ENCODE results near the gene ANAPC2. TPM values are rescaled to one million over a fixed set of nuclear protein-coding genes. Genes with fewer than 3 reads are reported as not detected.

Gene ANAPC2
- total RNA-seq, 1 donor from 2014 or later: 73.2 TPM

GRCh38 chr9:137200311-137201204, 12.2 kb upstream of the ANAPC2 start, which contains the start of gene TPRN:
Gene TPRN, minus strand, starts transcription at chr9:137200741. Its CDS starts 30 bp downstream, at chr9:137200711.
- TF ChIP-seq CTCF (IDR thresholded peaks at IDR 0.05; ENCODE audit: unreplicated experiment): no peak
- H3K27me3 Mint-ChIP-seq: no peaks in the 10 kb centered on the region
- H3K9me3 Mint-ChIP-seq (ENCODE audit: low read depth): no peaks in the 10 kb centered on the region
- peak; percentile 98 for DNase-seq (ENCODE audit: low spot score, unreplicated experiment)
- H3K36me3 Mint-ChIP-seq (ENCODE audit: insufficient read depth): no peaks in the 10 kb centered on the region
- peaks cover 26% of the 10 kb centered on the region for H3K4me1 Mint-ChIP-seq (ENCODE audit: low read depth)
- peak within 1 kb of the TSS; percentile 82 for H3K4me3 Mint-ChIP-seq (ENCODE audit: low read depth)
- H3K27ac Mint-ChIP-seq: peak within 1 kb of the TSS; percentile 85

- no peaks in the 10 kb centered on the region for H3K36me3 Mint-ChIP-seq (ENCODE audit: insufficient read depth)
- TF ChIP-seq CTCF (IDR thresholded peaks at IDR 0.05; ENCODE audit: unreplicated experiment): no peak
- no peaks in the 10 kb centered on the region for H3K9me3 Mint-ChIP-seq (ENCODE audit: low read depth)
- H3K27ac Mint-ChIP-seq: no peak overlapping the region
- H3K27me3 Mint-ChIP-seq: no peaks in the 10 kb centered on the region
- H3K4me1 Mint-ChIP-seq (ENCODE audit: low read depth): peaks cover 26% of the 10 kb centered on the region
- H3K4me3 Mint-ChIP-seq (ENCODE audit: low read depth): peak overlapping the region; percentile 82
- no peak for DNase-seq (ENCODE audit: low spot score, unreplicated experiment)
Measured at GRCh38 chr9:137199411-137200121, 11.2 kb upstream of the ANAPC2 start.

- Mint-ChIP-seq H3K36me3 (ENCODE audit: insufficient read depth) (no peaks in the 10 kb centered on the region), H3K4me3 (ENCODE audit: low read depth) (no peak overlapping the region), H3K27ac (no peak overlapping the region), H3K4me1 (ENCODE audit: low read depth) (peaks cover 21% of the 10 kb centered on the region), H3K27me3 (no peaks in the 10 kb centered on the region), H3K9me3 (ENCODE audit: low read depth) (no peaks in the 10 kb centered on the region)
- no peak for TF ChIP-seq CTCF (IDR thresholded peaks at IDR 0.05; ENCODE audit: unreplicated experiment)
- DNase-seq (ENCODE audit: low spot score, unreplicated experiment): no peak
Measured at GRCh38 chr9:137198902-137199283, 10.5 kb upstream of the ANAPC2 start.

- peak overlapping the region; percentile 31 for H3K4me3 Mint-ChIP-seq (ENCODE audit: low read depth)
- H3K9me3 Mint-ChIP-seq (ENCODE audit: low read depth): no peaks in the 10 kb centered on the region
- TF ChIP-seq CTCF (IDR thresholded peaks at IDR 0.05; ENCODE audit: unreplicated experiment): no peak
- H3K27me3 Mint-ChIP-seq: no peaks in the 10 kb centered on the region
- peaks cover 21% of the 10 kb centered on the region for H3K4me1 Mint-ChIP-seq (ENCODE audit: low read depth)
- H3K27ac Mint-ChIP-seq: no peak overlapping the region
- DNase-seq (ENCODE audit: low spot score, unreplicated experiment): no peak
- no peaks in the 10 kb centered on the region for H3K36me3 Mint-ChIP-seq (ENCODE audit: insufficient read depth)
Measured at GRCh38 chr9:137198051-137198901, 9.9 kb upstream of the ANAPC2 start.
